GM19328 (cell line): ENCODE data around the gene UNK.
A peak's percentile ranks its signal among the peaks of the same experiment; 100 is the strongest.

Experiments
- ATAC-seq: cut with Tn5 transposase; IDR thresholded peaks from one replicate; pipeline ENCODE4 v1.9.1; 2021; ENCODE audit warnings: mild to moderate bottlenecking, moderate library complexity; ENCODE audit not compliant: unreplicated experiment

The UNK gene

GRCh38 chr17:75832164-75832651 is 47.6 kb downstream of the UNK start:
- no peak for ATAC-seq

DNA sequence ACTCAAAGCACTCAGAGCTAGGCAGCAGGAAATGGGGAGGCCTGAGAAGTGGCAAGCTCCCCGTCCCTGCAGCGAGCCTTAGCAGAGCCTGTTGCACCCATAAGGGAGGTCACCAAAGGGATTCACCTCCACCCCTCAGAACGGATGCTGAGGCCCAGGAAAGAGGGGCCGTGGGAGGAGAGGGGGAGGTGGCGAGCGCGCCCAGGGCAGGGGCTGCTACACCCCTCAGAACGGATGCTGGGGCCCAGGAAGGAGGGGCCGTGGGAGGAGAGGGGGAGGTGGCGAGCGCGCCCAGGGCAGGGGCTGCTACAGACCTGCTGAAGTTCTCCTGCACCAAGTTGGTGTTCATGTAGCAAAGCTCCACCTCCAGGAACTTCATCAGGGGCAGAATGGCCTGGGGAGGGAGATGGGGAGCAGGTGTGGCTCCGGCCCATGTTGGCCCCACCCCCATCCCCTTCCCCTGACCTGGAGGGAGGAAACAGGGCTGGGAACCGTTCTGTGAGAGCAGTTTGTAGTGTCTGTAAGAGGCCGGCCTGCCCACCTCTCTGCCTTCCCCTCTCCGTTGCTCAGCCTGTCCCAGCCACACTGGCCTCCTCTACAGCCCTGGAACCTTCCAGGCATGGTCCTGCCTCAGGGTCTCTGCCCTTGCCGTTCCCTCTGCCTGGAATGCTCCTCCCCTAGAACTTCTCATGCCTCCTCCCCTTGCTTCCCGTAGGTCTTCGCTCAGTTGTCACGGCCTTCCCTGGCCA is 48.2 kb downstream of the UNK start:
- no peak for ATAC-seq

DNA sequence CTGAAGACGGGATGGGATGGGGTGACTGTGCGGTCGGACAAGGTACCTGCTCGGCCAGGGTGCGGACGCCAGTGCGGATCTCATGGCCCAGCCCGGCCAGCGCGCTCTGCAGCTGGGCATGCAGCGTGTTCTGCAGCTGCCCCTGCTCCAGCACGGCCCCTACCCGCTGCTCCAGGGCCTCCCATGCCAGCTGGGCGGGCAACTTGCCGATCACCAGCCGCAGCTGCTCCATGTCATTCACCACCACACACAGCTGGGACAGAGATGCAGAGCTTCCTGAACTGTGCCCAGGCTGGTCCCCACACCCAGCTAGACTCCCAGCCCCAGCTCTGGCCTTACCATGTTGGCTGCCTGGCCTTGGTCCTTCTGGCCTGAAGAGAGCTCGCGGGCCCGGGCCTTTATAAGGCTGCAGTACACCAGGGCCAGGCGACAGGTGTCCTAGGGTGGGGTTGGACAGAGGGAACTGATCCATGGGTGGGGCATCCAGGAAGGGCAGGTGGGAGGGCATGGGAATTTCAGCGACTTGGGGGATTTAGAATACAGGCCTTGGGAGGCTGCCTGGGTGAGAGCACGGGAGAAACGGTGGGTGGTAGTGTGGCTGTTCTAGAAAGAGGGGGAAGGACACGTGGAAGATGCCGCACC is 49.8 kb downstream of the UNK start:
- ATAC-seq, result no peak

GRCh38 chr17:75834928-75835653 is 50.5 kb downstream of the UNK start:
- no peak for ATAC-seq

- no peak for ATAC-seq
Observed at GRCh38 chr17:75835654-75835987, 51.0 kb downstream of the UNK start.

DNA sequence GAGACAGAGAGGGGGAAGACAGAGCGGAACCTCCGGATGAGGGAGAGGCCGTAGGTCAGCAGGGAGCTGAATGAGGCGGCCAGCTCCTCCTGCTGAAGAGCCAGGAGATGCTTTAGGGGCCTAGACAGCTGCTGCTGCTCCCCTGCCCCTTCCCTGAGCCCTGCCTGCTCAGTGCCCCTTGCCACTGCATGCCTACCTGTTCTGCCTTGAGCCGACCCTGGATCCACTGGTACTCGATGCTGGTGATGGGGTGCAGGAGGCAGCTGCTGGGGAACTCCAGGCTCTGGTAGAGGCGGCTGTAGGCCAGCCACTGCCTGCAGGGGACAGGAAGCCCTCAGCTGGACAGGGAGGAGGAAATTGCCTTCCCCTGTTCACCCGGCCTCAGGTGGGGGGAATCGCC is 52.0 kb downstream of the UNK start:
- ATAC-seq, result no peak

GRCh38 chr17:75837899-75838298 is 53.3 kb downstream of the UNK start:
- no peak for ATAC-seq

DNA sequence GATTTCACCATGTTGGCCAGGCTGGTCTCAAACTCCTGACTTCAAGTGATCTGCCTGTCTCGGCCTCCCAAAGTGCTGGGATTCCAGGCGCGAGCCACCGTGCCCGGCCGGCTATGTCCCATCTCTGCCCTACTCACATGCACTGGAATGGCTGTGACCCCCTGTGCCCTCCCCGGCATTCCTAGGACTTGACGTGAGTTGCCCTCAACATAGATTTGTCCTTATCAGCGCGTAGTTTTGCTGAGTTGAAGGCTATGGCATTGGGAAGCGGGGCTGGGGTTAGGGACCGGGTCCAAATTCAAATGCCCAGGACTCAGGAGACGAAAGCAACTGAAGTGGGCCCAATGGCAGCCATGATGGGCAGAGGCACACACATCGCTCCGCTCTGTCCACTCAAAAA is 53.8 kb downstream of the UNK start:
- ATAC-seq, result no peak

- no peak for ATAC-seq
Observed at GRCh38 chr17:75839942-75840798, 55.6 kb downstream of the UNK start.

DNA sequence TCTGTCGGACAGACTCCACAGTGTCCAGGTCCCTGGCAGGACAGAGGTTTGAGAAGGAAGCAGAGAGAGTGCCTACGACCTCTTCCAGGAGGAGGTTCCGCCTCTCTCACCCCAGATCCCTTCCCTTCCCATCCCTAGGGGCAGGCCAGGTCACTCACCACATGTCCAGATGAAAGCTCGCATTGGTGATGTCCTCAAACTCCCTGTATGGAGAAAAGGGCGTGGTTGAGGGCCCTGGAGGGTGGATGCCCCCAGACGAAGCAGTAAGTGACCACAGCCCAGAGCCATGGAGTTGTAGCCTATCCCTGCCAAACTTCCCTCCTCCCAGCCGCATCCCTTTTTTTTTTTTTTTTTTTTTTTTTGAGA is 56.2 kb downstream of the UNK start:
- ATAC-seq, result no peak

GRCh38 chr17:75842411-75842810 is 57.8 kb downstream of the UNK start:
- no peak for ATAC-seq

DNA sequence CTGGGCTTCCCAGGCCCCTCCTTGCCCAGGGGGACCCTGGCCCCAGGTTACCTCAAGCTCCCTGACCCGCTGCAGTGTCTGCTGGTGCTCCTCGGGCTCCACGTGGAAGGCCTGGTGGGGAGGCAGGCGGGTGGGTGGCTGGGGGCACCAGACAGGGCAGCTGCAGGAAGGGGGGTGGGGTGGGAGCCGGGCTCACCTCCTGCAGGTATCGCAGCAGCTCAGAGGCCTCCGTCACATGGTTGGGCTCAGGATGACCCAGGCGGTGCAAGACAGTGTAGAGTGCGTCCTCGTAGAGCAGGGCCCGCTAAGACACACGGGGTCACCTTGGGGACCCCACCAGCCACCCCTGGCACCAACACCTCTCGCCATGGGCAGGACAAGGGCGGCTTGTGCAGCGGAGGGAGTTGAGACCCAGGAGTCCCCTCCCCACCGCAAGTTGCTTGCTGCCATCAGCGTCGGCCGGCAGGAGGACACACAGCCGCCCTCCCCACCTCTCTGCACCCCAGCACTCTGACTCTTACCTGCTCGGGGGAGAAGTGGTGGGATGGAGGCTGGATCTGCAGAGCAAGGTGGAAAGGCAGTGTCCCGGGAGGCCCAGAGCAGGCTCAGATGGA is 58.5 kb downstream of the UNK start:
- no peak for ATAC-seq

DNA sequence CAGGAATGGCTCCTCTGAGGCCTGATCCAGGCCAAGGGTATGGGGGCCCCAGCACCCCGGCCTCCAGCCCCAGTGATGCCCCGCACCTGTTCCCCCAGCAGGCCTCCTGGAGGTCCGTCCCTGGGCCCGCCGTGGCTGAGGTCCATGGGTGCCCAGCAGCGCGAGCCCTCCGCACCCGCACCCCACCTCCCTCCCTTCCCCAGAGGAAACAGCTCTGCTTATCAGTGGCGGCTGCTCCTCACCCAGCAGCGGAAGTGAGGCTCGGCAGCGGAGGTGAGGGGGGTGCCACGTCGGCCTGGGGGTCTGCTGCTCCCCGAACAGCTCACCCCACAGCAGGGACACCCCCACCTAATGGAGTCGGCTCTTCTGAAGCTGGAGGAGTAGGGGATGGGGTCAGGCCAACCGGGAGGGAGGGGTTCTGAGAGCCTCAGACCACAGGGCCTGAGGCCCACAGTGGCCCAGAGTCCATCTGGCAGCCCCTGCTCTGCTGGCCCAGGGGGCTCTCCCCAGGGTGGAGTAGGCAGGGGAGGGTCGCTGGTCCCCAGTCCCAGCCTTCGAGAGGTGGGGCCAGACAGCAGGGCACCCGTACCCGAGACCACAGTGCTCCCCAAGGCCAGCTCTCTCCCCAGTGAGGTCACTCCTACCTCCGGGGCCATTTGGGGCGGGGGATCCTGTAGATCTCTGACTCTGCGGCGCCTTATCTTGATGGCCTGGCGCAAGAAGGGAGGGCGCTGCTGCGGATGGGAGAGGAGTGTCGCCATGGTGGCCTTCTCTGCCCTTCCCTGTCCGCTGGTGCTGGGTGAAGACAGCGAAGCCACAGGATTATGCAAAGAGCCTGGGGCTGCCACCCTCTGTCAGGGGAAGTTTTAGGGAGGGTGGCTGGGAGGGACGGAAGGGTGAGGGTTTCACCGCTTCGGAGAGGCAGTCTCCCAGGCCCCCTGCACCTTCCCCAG is 59.2 kb downstream of the UNK start, which contains the start of gene UNC13D:
TSS of gene UNC13D (minus strand) at position 828 of the 953 bp plus-strand sequence. CDS start at position 761, 67 bp downstream.
- no peak for ATAC-seq

GRCh38 chr17:75844530-75845057 is 60.0 kb downstream of the UNK start:
- peak; percentile 1 for ATAC-seq

GRCh38 chr17:75845058-75845711 is 60.6 kb downstream of the UNK start:
- peak; percentile 68 for ATAC-seq

GRCh38 chr17:75845933-75846691 is 61.5 kb downstream of the UNK start:
- ATAC-seq, result no peak

DNA sequence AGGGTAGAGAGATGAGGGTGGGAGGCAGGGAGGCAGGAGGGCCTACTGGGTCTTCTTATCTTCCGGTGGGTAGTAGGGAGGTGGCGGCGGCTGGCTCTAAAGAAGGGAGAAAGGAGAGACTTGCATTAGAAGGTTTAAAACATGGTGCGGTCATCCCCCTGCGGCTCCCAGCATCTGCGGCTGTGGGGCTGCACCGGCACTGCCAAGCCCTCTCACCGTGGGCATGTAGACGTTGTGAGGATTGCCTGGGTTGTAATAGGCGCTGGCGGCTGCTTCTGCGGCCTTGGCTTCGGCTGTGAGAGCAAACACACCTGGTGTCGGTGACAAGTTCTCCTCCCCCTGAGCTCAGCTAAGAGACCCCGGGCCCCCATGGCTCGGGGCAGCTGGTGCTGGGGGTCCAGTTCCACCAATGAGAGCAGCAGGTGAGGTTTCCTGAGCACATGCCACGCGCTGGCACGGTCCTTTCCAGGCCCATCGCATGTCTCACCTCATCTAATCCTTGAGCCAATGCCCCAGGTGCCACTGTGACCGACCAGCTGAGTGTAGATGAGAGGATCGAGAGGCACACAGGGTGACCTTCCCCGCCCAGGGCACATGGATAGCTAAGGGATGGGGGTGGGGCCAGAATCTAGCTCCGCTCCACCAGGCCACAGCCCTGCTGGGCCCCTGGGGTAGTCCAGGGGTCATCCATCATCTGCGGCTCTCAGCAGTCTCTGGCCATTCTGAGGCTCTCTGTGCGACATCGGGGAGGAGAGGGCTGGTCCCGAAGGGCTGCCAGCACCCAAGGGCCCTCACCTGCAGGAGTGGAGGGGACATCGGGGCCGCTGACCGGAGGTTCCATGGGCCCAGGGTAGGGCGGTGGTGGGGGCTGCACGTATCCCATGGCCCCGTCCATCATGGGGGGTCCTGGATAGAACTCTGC is 62.3 kb downstream of the UNK start:
- no peak for ATAC-seq
